GM12878 (cell line): Measurements from ENCODE around the gene COL5A1. TPM values are rescaled to one million over a fixed set of nuclear protein-coding genes. Genes with fewer than 3 reads are reported as not detected.
A peak's percentile ranks its signal among the peaks of the same experiment; 100 is the strongest.

Experiments used
- ATAC-seq: fragments of 200-7000 bp; cut with Tn5 transposase; 3 replicates; pipeline ENCODE4 v1.9.1; 2020; ENCODE audit warnings: mild to moderate bottlenecking, moderate library complexity
- BruUV-seq: library from RNA; stranded (reverse); fragments of 400-500 nt; replicated peaks from 2 replicates; lab custom pipeline; 2021; lab: Mats Ljungman, UMichigan
- CTCF ChIA-PET: fragments of 300-600 bp; sonication (Branson Sonifier 250); formaldehyde crosslinking; extraction: SDS; loops from one replicate; lab custom pipeline; 2021; ENCODE audit warnings: inconsistent platforms; lab: Yijun Ruan, JAX
- POLR2A ChIA-PET: fragments of 350-600 bp; formaldehyde crosslinking; extraction: SDS; loops from one replicate; lab custom pipeline; 2021; ENCODE audit warnings: inconsistent platforms; lab: Charles Lee
- RAD21 ChIA-PET: fragments of 300-600 bp; sonication (Branson Sonifier 250); formaldehyde crosslinking; loops from one replicate; lab custom pipeline; 2023; ENCODE audit warnings: antibody characterized with exemption; ENCODE audit not compliant: unreplicated experiment; lab: Charles Lee
- SMC1A ChIA-PET: fragments of 300-600 bp; sonication (Branson Sonifier 250); formaldehyde crosslinking; loops from one replicate; lab custom pipeline; 2023; ENCODE audit not compliant: unreplicated experiment, uncharacterized antibody; lab: Charles Lee
- DNase-seq: peaks from one replicate; pipeline ENCODE4 v3.0.0-alpha.2; 2011; ENCODE audit warnings: low read depth, low spot score
- FAIRE-seq: peaks from 3 replicates; lab custom pipeline; 2011; peaks lifted over from hg19 to GRCh38; lab: Jason Lieb, UNC
- H2AFZ ChIP-seq: 2 replicates; pipeline ENCODE4 v1.6.0; 2011; ENCODE audit warnings: low read depth, low read length, control low read depth; ENCODE audit not compliant: control insufficient read depth
- H3K27ac ChIP-seq: 2 replicates; pipeline ENCODE4 v1.5.1; 2011; ENCODE audit warnings: control low read depth; ENCODE audit not compliant: control insufficient read depth, insufficient read depth
- H3K27me3 ChIP-seq, 2 experiments: replicated peaks in 1 of 2; 2 replicates each; pipeline versions ENCODE4 v1.6.0 to v1.6.1; 2011; ENCODE audit warnings: low read length in 1 of 2; ENCODE audit not compliant: control insufficient read depth in 2 of 2, insufficient read depth in 2 of 2
- H3K36me3 ChIP-seq, 2 experiments: 2 replicates each; pipeline ENCODE4 v1.5.1; 2011; ENCODE audit warnings: low read length in 1 of 2; ENCODE audit not compliant: control insufficient read depth in 2 of 2, insufficient read depth in 2 of 2
- H3K4me1 ChIP-seq: 2 replicates; pipeline ENCODE4 v1.6.1; 2011; ENCODE audit warnings: mild to moderate bottlenecking, low read length, moderate library complexity, mixed read lengths; ENCODE audit not compliant: control insufficient read depth, insufficient read depth
- H3K4me2 ChIP-seq: 2 replicates; pipeline ENCODE4 v1.6.0; 2011; ENCODE audit warnings: control low read depth; ENCODE audit not compliant: control insufficient read depth, insufficient read depth
- H3K4me3 ChIP-seq: fragments of 200-600 bp; sonication (generic); 2 replicates; pipeline ENCODE4 v1.5.1; 2016
- H3K79me2 ChIP-seq: 2 replicates; pipeline ENCODE4 v1.6.0; 2011; ENCODE audit warnings: low read length; ENCODE audit not compliant: control insufficient read depth, insufficient read depth
- H3K9ac ChIP-seq: 2 replicates; pipeline ENCODE4 v1.8.0; 2011; ENCODE audit warnings: low read length, control low read depth, mixed read lengths; ENCODE audit not compliant: control insufficient read depth, insufficient read depth
- H3K9me3 ChIP-seq: replicated peaks from 3 replicates; pipeline ENCODE4 v1.5.1; 2011; ENCODE audit warnings: mild to moderate bottlenecking, low read length; ENCODE audit not compliant: control insufficient read depth, insufficient read depth
- H4K20me1 ChIP-seq: 2 replicates; pipeline ENCODE4 v1.6.0; 2011; ENCODE audit not compliant: control insufficient read depth, insufficient read depth
- ATF7 ChIP-seq: fragments of 450-650 bp; IDR thresholded peaks from 2 replicates; pipeline ENCODE4 v1.6.1; 2016; ENCODE audit warnings: low read depth, mild to moderate bottlenecking
- CBX3 ChIP-seq: fragments of 200-600 bp; sonication (generic); IDR thresholded peaks from 2 replicates; pipeline ENCODE4 v1.6.1; 2016; ENCODE audit warnings: low read depth, borderline replicate concordance
- CHD2 ChIP-seq: IDR thresholded peaks from 2 replicates; pipeline ENCODE4 v1.6.1; 2011; ENCODE audit warnings: low read depth, low read length, improper control_type of control experiment, borderline replicate concordance
- CHD4 ChIP-seq: fragments of 200-600 bp; sonication (generic); IDR thresholded peaks from 2 replicates; pipeline ENCODE4 v1.6.1; 2016; ENCODE audit warnings: mild to moderate bottlenecking
- ETV6 ChIP-seq, 2 experiments: fragments of 450-650 bp in 1 of 2; IDR thresholded peaks in 1 of 2; conservative IDR thresholded peaks in 1 of 2; 2 replicates each; pipeline ENCODE4 v1.6.1; 2014; ENCODE audit warnings: antibody characterized with exemption in 1 of 2, borderline replicate concordance in 1 of 2, low read depth in 1 of 2, mild to moderate bottlenecking in 1 of 2, moderate library complexity in 1 of 2
- IKZF2 ChIP-seq, 2 experiments: fragments of 450-650 bp; IDR thresholded peaks; 2 replicates each; pipeline ENCODE4 v1.6.1; 2017; ENCODE audit warnings: mild to moderate bottlenecking in 2 of 2, moderate library complexity in 2 of 2
- KDM1A ChIP-seq: fragments of 200-600 bp; sonication (generic); IDR thresholded peaks from 2 replicates; pipeline ENCODE4 v1.6.1; 2016; ENCODE audit warnings: borderline replicate concordance
- MEF2A ChIP-seq: IDR thresholded peaks from 2 replicates; pipeline ENCODE4 v1.6.1; 2011; ENCODE audit warnings: low read depth, mild to moderate bottlenecking, low read length, moderate library complexity; ENCODE audit not compliant: insufficient read depth
- POLR2A ChIP-seq: IDR thresholded peaks from 2 replicates; pipeline ENCODE4 v1.6.1; 2011; ENCODE audit warnings: low read depth, mild to moderate bottlenecking, low read length
- POU2F2 ChIP-seq: IDR thresholded peaks from 3 replicates; pipeline ENCODE4 v1.6.1; 2011; ENCODE audit warnings: low read depth, mild to moderate bottlenecking, low read length, borderline replicate concordance
- SP1 ChIP-seq: IDR thresholded peaks from one replicate; pipeline ENCODE4 v1.6.1; 2011; ENCODE audit warnings: low read depth, low read length
- STAT3 ChIP-seq: IDR thresholded peaks from 2 replicates; pipeline ENCODE4 v1.6.1; 2011; ENCODE audit warnings: low read depth, low read length, improper control_type of control experiment
- WGBS: methylation state at CpG from one replicate; pipeline ENCODE4 v1.1.6; 2016; ENCODE audit warnings: low lambda C conversion rate; ENCODE audit not compliant: insufficient replicate concordance, insufficient coverage; ENCODE audit errors: missing lambda C conversion rate; 5-methylcytosine and 5-hydroxymethylcytosine counted together
- in situ Hi-C: fragments of 300-500 bp; cut with MboI; formaldehyde crosslinking; loops from 9 replicates; pipeline ENCODE4 v1.14.3; 2018; ENCODE audit warnings: mixed read lengths
- intact Hi-C: fragments of 100-400 bp; cut with micrococcal nuclease; formaldehyde crosslinking; loops from one replicate; pipeline ENCODE4 v1.14.2; 2022; ENCODE audit not compliant: unreplicated experiment
- polyA plus RNA-seq, 11 experiments: library from polyadenylated mRNA; depleted of rRNA in 4 of 11; unstranded in 6 of 11; stranded (reverse) in 5 of 11; fragments of >200 nt; fragmentation: Nextera tagmentation in 4 of 11; fragmentation: Illumina TruSeq in 1 of 11; extraction: Ambion mirVana in 4 of 11; extraction: Trizol in 1 of 11; gene quantifications; 1 replicate in 1 of 11; 2 replicates in 10 of 11; pipeline versions ENCODE4 v1.2.1 to v1.2.3, GENCODE V29; 2011 to 2016; ENCODE audit warnings: inconsistent platforms in 2 of 11, missing spikeins in 2 of 11, low read depth in 1 of 11
- total RNA-seq, 4 experiments: library from RNA; depleted of rRNA in 3 of 4; stranded (reverse); fragments of >200 nt in 3 of 4; fragmentation: Illumina TruSeq in 1 of 4; extraction: Trizol in 1 of 4; gene quantifications; 2 replicates each; pipeline versions ENCODE4 v1.2.1 to v1.2.3, GENCODE V29; 2013 to 2021
- TF ChIP-seq, protein P1 (sequence below): fragments of 450-650 bp; IDR thresholded peaks from 2 replicates; pipeline ENCODE4 v1.6.1; 2017; ENCODE audit warnings: mild to moderate bottlenecking
- TF ChIP-seq, protein P2 (sequence below): IDR thresholded peaks from 2 replicates; pipeline ENCODE4 v1.6.1; 2011; ENCODE audit warnings: borderline replicate concordance, low read depth, mild to moderate bottlenecking, moderate library complexity, mixed read lengths, low read length; ENCODE audit not compliant: insufficient read depth; ENCODE audit errors: extremely low read length
- TF ChIP-seq, protein P3 (sequence below): IDR thresholded peaks from 2 replicates; pipeline ENCODE4 v1.6.1; 2012; ENCODE audit warnings: improper control_type of control experiment, low read depth, low read length; ENCODE audit not compliant: insufficient replicate concordance

Gene COL5A1
- total and polyA plus RNA-seq, 10 of the 15 experiments (the other 5 are each of a cell fraction or from before 2014, with no cell fraction given): under 0.01 to 0.15 (median 0.13) TPM; not detected in 4

DNA sequence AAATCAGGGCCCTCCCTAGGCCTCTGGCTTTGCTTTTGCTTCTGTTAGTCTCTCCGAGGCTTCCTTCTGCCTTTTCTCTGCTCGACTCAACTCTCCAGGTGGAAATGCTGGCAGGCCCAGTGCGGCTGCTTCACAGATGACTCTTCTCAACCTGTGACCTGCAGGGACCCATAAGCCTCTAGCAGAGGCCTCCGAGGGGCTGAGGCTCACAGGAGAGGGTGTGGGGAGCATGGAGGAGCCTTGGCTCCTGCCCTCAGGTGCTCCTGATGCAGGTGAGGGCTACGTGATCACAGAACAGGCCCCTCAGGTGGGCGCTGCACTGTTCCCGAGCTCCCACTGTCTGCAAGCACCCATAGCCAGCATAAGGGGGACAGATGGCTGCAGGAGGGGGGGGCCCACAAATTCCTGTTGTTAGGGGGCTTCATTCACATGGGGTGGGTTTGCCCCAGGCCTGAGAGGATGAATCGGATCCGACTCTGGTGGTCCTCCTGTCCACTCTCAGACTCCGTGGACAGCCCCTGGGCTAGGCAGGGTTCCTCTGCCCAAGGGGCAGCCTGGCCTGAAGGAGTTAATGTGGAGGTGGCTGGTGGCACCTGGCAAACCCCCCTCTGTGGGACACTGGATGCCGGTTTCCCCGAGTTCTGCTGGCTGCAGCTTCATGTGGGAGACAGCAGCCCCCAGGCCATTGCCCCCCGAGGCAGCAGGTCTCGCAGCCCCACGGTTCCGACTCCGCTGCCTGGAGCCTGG is 228.1 kb downstream of the COL5A1 start:
- CTCF ChIA-PET: interaction anchor here (0.6 kb wide), 1 partner anchor 159 kb away, joined by 3 read pairs; no protein-coding TSS in a partner anchor
- POLR2A ChIA-PET: no interaction called here
- SMC1A ChIA-PET: no interaction called here
- DNase-seq (no peak), FAIRE-seq (no peak), ATAC-seq (no peak)
- intact Hi-C loops (no loop called here), in situ Hi-C loops (no loop called here)
- RAD21 ChIA-PET: no interaction called here
- Histone ChIP-seq H3K4me1 (peaks cover 6% of the 10 kb centered on the region; the same call in 1 of the 2 replicates), H3K9me3 (peaks cover 4% of the 10 kb centered on the region; the same call in 2 of the 3 replicates), H3K4me3 (no peak overlapping the region), H3K79me2 (no peaks in the 10 kb centered on the region), H3K27me3 (no peaks in the 10 kb centered on the region), H2AFZ (peak overlapping the region; percentile 43), H3K36me3 (no peaks in the 10 kb centered on the region), H4K20me1 (no peaks in the 10 kb centered on the region), H3K4me2 (no peak overlapping the region), H3K9ac (no peak overlapping the region), H3K27ac (no peak overlapping the region)
- WGBS: 39% methylated on average over 17 of the region's 17 CpGs
- no TSS peak for BruUV-seq
- TF ChIP-seq SP1 (no peak), IKZF2 (IDR thresholded peaks at IDR 0.05) (no peak), CBX3 (no peak), POU2F2 (no peak), ETV6 (conservative IDR thresholded peaks at IDR 0.05 in 1 of 2, IDR thresholded peaks at IDR 0.05 in 1 of 2; ENCODE audit: borderline replicate concordance in 1 of 2, low read depth in 1 of 2) (no peak), CHD4 (no peak), CHD2 (no peak), ATF7 (no peak), POLR2A (no peak), MEF2A (no peak), KDM1A (no peak), STAT3 (no peak)
- TF ChIP-seq, protein P1, sequence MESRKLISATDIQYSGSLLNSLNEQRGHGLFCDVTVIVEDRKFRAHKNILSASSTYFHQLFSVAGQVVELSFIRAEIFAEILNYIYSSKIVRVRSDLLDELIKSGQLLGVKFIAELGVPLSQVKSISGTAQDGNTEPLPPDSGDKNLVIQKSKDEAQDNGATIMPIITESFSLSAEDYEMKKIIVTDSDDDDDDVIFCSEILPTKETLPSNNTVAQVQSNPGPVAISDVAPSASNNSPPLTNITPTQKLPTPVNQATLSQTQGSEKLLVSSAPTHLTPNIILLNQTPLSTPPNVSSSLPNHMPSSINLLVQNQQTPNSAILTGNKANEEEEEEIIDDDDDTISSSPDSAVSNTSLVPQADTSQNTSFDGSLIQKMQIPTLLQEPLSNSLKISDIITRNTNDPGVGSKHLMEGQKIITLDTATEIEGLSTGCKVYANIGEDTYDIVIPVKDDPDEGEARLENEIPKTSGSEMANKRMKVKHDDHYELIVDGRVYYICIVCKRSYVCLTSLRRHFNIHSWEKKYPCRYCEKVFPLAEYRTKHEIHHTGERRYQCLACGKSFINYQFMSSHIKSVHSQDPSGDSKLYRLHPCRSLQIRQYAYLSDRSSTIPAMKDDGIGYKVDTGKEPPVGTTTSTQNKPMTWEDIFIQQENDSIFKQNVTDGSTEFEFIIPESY: no peak
- TF ChIP-seq, protein P2, sequence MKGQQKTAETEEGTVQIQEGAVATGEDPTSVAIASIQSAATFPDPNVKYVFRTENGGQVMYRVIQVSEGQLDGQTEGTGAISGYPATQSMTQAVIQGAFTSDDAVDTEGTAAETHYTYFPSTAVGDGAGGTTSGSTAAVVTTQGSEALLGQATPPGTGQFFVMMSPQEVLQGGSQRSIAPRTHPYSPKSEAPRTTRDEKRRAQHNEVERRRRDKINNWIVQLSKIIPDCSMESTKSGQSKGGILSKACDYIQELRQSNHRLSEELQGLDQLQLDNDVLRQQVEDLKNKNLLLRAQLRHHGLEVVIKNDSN: no peak
- TF ChIP-seq, protein P3, sequence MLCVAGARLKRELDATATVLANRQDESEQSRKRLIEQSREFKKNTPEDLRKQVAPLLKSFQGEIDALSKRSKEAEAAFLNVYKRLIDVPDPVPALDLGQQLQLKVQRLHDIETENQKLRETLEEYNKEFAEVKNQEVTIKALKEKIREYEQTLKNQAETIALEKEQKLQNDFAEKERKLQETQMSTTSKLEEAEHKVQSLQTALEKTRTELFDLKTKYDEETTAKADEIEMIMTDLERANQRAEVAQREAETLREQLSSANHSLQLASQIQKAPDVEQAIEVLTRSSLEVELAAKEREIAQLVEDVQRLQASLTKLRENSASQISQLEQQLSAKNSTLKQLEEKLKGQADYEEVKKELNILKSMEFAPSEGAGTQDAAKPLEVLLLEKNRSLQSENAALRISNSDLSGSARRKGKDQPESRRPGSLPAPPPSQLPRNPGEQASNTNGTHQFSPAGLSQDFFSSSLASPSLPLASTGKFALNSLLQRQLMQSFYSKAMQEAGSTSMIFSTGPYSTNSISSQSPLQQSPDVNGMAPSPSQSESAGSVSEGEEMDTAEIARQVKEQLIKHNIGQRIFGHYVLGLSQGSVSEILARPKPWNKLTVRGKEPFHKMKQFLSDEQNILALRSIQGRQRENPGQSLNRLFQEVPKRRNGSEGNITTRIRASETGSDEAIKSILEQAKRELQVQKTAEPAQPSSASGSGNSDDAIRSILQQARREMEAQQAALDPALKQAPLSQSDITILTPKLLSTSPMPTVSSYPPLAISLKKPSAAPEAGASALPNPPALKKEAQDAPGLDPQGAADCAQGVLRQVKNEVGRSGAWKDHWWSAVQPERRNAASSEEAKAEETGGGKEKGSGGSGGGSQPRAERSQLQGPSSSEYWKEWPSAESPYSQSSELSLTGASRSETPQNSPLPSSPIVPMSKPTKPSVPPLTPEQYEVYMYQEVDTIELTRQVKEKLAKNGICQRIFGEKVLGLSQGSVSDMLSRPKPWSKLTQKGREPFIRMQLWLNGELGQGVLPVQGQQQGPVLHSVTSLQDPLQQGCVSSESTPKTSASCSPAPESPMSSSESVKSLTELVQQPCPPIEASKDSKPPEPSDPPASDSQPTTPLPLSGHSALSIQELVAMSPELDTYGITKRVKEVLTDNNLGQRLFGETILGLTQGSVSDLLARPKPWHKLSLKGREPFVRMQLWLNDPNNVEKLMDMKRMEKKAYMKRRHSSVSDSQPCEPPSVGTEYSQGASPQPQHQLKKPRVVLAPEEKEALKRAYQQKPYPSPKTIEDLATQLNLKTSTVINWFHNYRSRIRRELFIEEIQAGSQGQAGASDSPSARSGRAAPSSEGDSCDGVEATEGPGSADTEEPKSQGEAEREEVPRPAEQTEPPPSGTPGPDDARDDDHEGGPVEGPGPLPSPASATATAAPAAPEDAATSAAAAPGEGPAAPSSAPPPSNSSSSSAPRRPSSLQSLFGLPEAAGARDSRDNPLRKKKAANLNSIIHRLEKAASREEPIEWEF: no peak
